ENCODE results near the gene C1orf232. TPM values are rescaled to one million over a fixed set of nuclear protein-coding genes. Genes with fewer than 3 reads are reported as not detected.

Gene C1orf232
- polyA plus RNA-seq, 3 donors: not detected

DNA sequence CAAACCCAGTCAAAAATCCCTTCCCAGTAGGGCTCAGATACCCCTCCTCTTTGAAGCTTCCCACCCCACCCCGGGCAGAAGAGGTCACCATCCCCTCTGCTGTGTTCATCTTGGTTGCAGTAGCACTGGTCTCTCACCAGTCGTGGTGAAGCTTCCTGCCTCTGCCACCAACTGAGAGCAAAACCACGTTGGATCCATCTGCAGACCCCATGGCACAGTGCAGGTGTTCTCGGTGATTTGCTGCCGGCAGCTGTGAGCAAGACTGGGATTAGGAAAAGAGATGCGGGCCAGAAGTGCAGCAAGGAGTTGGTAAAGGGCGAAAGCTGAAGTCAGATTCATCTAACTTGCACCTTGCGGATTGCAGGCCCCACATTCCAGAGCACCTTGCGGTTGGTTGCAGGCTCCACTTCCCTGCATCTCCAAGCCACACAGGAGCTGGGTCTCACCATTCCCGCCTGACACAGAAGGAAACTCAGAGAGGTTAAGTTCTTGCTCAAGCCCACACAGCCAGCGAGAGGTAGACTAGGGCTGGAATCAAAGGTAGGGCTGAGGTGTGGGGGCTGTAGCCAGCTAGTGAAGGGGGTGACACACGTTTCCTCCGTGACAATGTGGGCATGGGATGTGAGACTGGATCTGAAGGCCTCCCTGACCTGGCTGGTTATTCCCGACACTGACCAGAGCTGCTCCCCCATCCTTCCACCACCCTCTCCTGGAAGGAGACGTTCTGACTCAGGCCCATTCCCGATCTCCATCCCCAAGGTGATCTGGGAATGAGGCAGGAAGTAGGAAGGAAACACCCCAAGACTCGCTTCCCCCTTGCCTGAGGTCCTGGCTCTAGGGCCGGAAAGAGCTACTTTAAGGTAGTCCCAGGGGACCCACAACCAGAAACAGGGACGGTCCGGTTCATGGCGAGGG lies 13.1 kb downstream of the C1orf232 start:
- H3K4me1 Mint-ChIP-seq: peaks cover 35% of the 10 kb centered on the region
- no peak for DNase-seq
- Histone ChIP-seq H3K9ac (ENCODE audit: insufficient read depth, low read length, poor library complexity, severe bottlenecking) (no peak overlapping the region), H3K27ac (ENCODE audit: low read depth in 1 of 2, low read length in 2 of 2) (no peak overlapping the region), H3K9me3 (replicated peaks in 1 of 2; ENCODE audit: control insufficient read depth in 1 of 2, insufficient read depth in 1 of 2, low read length in 2 of 2) (no peaks in the 10 kb centered on the region), H4K20me1 (ENCODE audit: insufficient read depth, low read length) (no peaks in the 10 kb centered on the region), H3K4me1 (ENCODE audit: control insufficient read depth in 1 of 2, insufficient read depth in 2 of 2, low read length in 2 of 2) (peaks cover 24 to 36% of the 10 kb centered on the region in 2 donors), H3K36me3 (replicated peaks in 1 of 2; ENCODE audit: control insufficient read depth in 1 of 2, insufficient read depth in 2 of 2, low read length in 2 of 2) (no peaks in the 10 kb centered on the region), H3K79me2 (ENCODE audit: insufficient read depth, low read length) (no peaks in the 10 kb centered on the region), H3K27me3 (ENCODE audit: control insufficient read depth in 2 of 2, insufficient read depth in 2 of 2, low read length in 2 of 2) (peaks cover 5 to 36% of the 10 kb centered on the region in 2 donors), H3K4me2 (replicated peaks; ENCODE audit: extremely low read depth, low read length, poor library complexity, severe bottlenecking) (no peak overlapping the region), H2AFZ (ENCODE audit: insufficient read depth, low read depth, low read length, poor library complexity, severe bottlenecking) (no peak overlapping the region), H3K4me3 (replicated peaks in 1 of 3; ENCODE audit: low read depth in 2 of 3, low read length in 3 of 3) (no peak overlapping the region)
- peaks cover 43 to 62% (median 57%) of the 10 kb centered on the region in 3 donors for H3K27me3 Mint-ChIP-seq (ENCODE audit: low read depth in 3 of 3)
- peak overlapping the region in 2 of 7 donors; percentile 63 to 75 for H3K27ac Mint-ChIP-seq
- 58% methylated on average over 17 of the region's 21 CpGs for WGBS (ENCODE audit: insufficient coverage)
- H3K36me3 Mint-ChIP-seq: no peaks in the 10 kb centered on the region
- TF ChIP-seq, protein P1, sequence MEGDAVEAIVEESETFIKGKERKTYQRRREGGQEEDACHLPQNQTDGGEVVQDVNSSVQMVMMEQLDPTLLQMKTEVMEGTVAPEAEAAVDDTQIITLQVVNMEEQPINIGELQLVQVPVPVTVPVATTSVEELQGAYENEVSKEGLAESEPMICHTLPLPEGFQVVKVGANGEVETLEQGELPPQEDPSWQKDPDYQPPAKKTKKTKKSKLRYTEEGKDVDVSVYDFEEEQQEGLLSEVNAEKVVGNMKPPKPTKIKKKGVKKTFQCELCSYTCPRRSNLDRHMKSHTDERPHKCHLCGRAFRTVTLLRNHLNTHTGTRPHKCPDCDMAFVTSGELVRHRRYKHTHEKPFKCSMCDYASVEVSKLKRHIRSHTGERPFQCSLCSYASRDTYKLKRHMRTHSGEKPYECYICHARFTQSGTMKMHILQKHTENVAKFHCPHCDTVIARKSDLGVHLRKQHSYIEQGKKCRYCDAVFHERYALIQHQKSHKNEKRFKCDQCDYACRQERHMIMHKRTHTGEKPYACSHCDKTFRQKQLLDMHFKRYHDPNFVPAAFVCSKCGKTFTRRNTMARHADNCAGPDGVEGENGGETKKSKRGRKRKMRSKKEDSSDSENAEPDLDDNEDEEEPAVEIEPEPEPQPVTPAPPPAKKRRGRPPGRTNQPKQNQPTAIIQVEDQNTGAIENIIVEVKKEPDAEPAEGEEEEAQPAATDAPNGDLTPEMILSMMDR (IDR thresholded peaks at IDR 0.05): no peak
- peaks cover 0 to 3% (median 0%) of the 10 kb centered on the region in 7 donors for H3K9me3 Mint-ChIP-seq
- peak overlapping the region in 1 of 2 donors; percentile 79 for H3K4me3 Mint-ChIP-seq
- intact Hi-C loops (cut with micrococcal nuclease): no loop called here

DNA sequence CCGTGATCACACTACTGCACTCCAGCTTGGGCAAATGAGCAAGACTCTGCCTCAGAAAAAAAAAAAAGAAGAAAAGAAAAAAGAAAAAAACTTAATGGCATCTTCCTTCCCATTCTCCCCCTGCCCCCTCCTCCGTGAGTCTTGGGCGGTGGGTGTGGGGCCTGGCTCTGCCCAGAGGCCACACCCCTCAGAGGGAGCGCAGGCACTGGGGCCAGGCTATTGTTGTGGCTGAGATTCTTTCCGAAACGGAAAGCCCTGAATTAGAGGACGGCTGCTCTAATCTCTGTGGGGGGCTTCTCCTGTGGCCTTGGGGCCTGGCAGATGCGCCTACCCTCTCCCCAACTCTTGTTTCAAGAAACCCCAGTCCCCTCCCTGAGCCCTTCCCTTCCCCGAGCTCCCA lies 14.0 kb downstream of the C1orf232 start:
- WGBS (ENCODE audit: insufficient coverage): 83% methylated on average over 3 of the region's 9 CpGs
- Histone ChIP-seq H2AFZ (ENCODE audit: insufficient read depth, low read depth, low read length, poor library complexity, severe bottlenecking) (no peak overlapping the region), H3K36me3 (replicated peaks in 1 of 2; ENCODE audit: control insufficient read depth in 1 of 2, insufficient read depth in 2 of 2, low read length in 2 of 2) (no peaks in the 10 kb centered on the region), H3K9me3 (replicated peaks in 1 of 2; ENCODE audit: control insufficient read depth in 1 of 2, insufficient read depth in 1 of 2, low read length in 2 of 2) (no peaks in the 10 kb centered on the region), H3K4me1 (ENCODE audit: control insufficient read depth in 1 of 2, insufficient read depth in 2 of 2, low read length in 2 of 2) (peaks cover 24 to 36% of the 10 kb centered on the region in 2 donors), H3K27ac (ENCODE audit: low read depth in 1 of 2, low read length in 2 of 2) (no peak overlapping the region), H3K9ac (ENCODE audit: insufficient read depth, low read length, poor library complexity, severe bottlenecking) (no peak overlapping the region), H4K20me1 (ENCODE audit: insufficient read depth, low read length) (no peaks in the 10 kb centered on the region), H3K79me2 (ENCODE audit: insufficient read depth, low read length) (no peaks in the 10 kb centered on the region), H3K4me3 (replicated peaks in 1 of 3; ENCODE audit: low read depth in 2 of 3, low read length in 3 of 3) (no peak overlapping the region), H3K4me2 (replicated peaks; ENCODE audit: extremely low read depth, low read length, poor library complexity, severe bottlenecking) (no peak overlapping the region), H3K27me3 (ENCODE audit: control insufficient read depth in 2 of 2, insufficient read depth in 2 of 2, low read length in 2 of 2) (peaks cover 5 to 30% of the 10 kb centered on the region in 2 donors)
- intact Hi-C loops (cut with micrococcal nuclease): no loop called here
- peak overlapping the region in 1 of 2 donors; percentile 79 for H3K4me3 Mint-ChIP-seq
- peaks cover 35% of the 10 kb centered on the region for H3K4me1 Mint-ChIP-seq
- no peaks in the 10 kb centered on the region for H3K36me3 Mint-ChIP-seq
- H3K27me3 Mint-ChIP-seq (ENCODE audit: low read depth in 3 of 3): peaks cover 42 to 58% (median 52%) of the 10 kb centered on the region in 3 donors
- DNase-seq: no peak
- TF ChIP-seq, protein P1 (IDR thresholded peaks at IDR 0.05): no peak
- peak overlapping the region in 2 of 7 donors; percentile 21 to 75 for H3K27ac Mint-ChIP-seq
- peaks cover 0 to 3% (median 0%) of the 10 kb centered on the region in 7 donors for H3K9me3 Mint-ChIP-seq
